OCI-LY7 (cell line): ENCODE measurements around the gene PUM2. TPM values are rescaled to one million over a fixed set of nuclear protein-coding genes. Genes with fewer than 3 reads are reported as not detected.

Source experiments
- BruUV-seq: library from RNA; stranded (reverse); fragments of 400-500 nt; replicated peaks from 2 replicates; lab custom pipeline; 2021; lab: Mats Ljungman, UMichigan
- CTCF ChIA-PET: fragments of 300-600 bp; sonication (Branson Sonifier 250); formaldehyde crosslinking; loops from one replicate; lab custom pipeline; 2022; ENCODE audit warnings: antibody characterized with exemption; ENCODE audit not compliant: unreplicated experiment; lab: Charles Lee
- POLR2A ChIA-PET: fragments of 300-600 bp; sonication (Branson Sonifier 250); formaldehyde crosslinking; loops from one replicate; lab custom pipeline; 2022; ENCODE audit warnings: antibody characterized with exemption; lab: Charles Lee
- DNase-seq: peaks from one replicate; pipeline ENCODE4 v3.0.0-alpha.2; 2015; ENCODE audit warnings: low spot score
- H2AFZ ChIP-seq: fragments of 200-600 bp; sonication (generic), shearing (Covaris generic); 2 replicates; pipeline ENCODE4 v1.6.1; 2014; ENCODE audit warnings: mild to moderate bottlenecking, antibody characterized with exemption, low read length, moderate library complexity
- H3K27ac ChIP-seq: fragments of 200-600 bp; sonication (generic); 2 replicates; pipeline ENCODE4 v1.5.1; 2014; ENCODE audit warnings: mixed run types, low read depth, mild to moderate bottlenecking, moderate library complexity, low read length, inconsistent platforms; ENCODE audit not compliant: poor library complexity, severe bottlenecking
- H3K36me3 ChIP-seq: fragments of 200-600 bp; sonication (generic); 2 replicates; pipeline ENCODE4 v1.6.1; 2014; ENCODE audit warnings: mild to moderate bottlenecking, antibody characterized with exemption, low read length, moderate library complexity, mixed read lengths; ENCODE audit not compliant: insufficient read depth
- H3K4me1 ChIP-seq: fragments of 200-600 bp; sonication (generic); 2 replicates; pipeline ENCODE4 v1.5.1; 2014; ENCODE audit warnings: mild to moderate bottlenecking, low read length; ENCODE audit not compliant: insufficient read depth, poor library complexity, severe bottlenecking
- H3K4me2 ChIP-seq: fragments of 200-600 bp; sonication (generic); 2 replicates; pipeline ENCODE4 v1.6.1; 2014; ENCODE audit warnings: mild to moderate bottlenecking, low read length
- H3K4me3 ChIP-seq: fragments of 200-600 bp; sonication (generic); 2 replicates; pipeline ENCODE4 v1.5.1; 2014; ENCODE audit warnings: mild to moderate bottlenecking, low read depth, low read length; ENCODE audit not compliant: poor library complexity, severe bottlenecking
- H3K79me2 ChIP-seq: fragments of 200-600 bp; sonication (generic); 2 replicates; pipeline ENCODE4 v1.6.1; 2016; ENCODE audit warnings: low read depth, mild to moderate bottlenecking, low read length, moderate library complexity, mixed read lengths; ENCODE audit not compliant: insufficient read depth
- H3K9me2 ChIP-seq: fragments of 200-600 bp; sonication (generic); 2 replicates; pipeline ENCODE4 v1.6.1; 2016; ENCODE audit warnings: mild to moderate bottlenecking, low read length, mixed read lengths; ENCODE audit not compliant: insufficient read depth
- H3K9me3 ChIP-seq: fragments of 200-600 bp; sonication (generic); 2 replicates; pipeline ENCODE4 v1.6.1; 2014; ENCODE audit warnings: mild to moderate bottlenecking, mixed run types, low read length, mixed read lengths
- H4K20me1 ChIP-seq: fragments of 200-600 bp; sonication (generic); 2 replicates; pipeline ENCODE4 v1.6.1; 2014; ENCODE audit warnings: mild to moderate bottlenecking, antibody characterized with exemption, low read length, moderate library complexity, mixed read lengths; ENCODE audit not compliant: insufficient read depth
- EZH2phosphoT487 ChIP-seq: fragments of 200-600 bp; sonication (generic); IDR thresholded peaks from 2 replicates; pipeline ENCODE4 v1.6.1; 2018; ENCODE audit warnings: low read depth, borderline replicate concordance, mild to moderate bottlenecking, mixed run types, antibody characterized with exemption, low read length, moderate library complexity, mixed read lengths
- intact Hi-C: fragments of 100-400 bp; cut with micrococcal nuclease; formaldehyde crosslinking; loops from one replicate; pipeline ENCODE4 v1.10.0; 2022; ENCODE audit not compliant: unreplicated experiment
- total RNA-seq, 2 experiments: library from RNA; depleted of rRNA in 1 of 2; stranded (reverse); fragments of >200 nt in 1 of 2; shearing (Covaris generic) in 1 of 2; gene quantifications; 2 replicates each; pipeline ENCODE4 v1.2.3, GENCODE V29; 2014 to 2022
- TF ChIP-seq, protein P1 (sequence below): fragments of 200-600 bp; sonication (generic); conservative IDR thresholded peaks from 2 replicates; pipeline ENCODE4 v1.5.1; 2014; ENCODE audit warnings: mild to moderate bottlenecking, antibody characterized with exemption, low read length, moderate library complexity, mixed read lengths

The PUM2 gene
- total RNA-seq, 2 experiments from 2014 or later: 48.2 to 122 TPM

DNA sequence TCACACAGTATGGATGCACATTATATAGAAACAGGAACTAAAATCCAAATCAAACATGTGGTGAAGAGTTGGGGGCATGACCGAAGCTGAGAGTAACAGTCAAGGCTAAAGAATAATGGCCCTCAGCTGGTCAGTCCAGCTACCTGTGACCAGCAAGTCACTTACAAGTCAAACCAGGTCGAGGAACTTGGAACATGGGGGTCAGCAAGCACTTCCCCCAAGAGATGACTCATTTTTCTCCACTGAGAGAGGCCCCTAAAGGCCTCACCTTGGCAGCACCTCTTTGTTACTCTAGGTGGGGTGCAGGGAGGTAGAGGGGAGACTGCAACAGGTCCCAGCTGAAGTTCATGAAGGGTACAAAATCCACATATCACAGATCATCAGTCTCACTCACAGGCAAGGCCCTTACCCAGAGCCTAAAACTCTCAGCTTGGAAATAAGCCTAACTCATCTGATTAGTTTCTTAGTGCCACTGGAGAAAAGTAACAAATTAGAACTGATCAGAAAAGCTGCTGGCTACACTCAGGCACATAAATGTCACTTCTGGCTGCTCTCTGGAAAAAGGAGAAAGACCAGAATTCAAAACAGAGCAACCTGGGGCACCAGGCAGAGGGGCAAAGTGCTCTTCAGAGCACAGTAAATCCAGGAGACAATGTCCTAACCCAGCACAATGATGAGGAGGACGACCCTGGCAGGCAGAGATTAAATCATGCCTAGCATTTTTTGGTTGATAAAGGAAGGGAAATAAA is 129.7 kb downstream of the PUM2 start:
- intact Hi-C loops: loop anchor here (10.0 kb wide), 1 partner anchor 86 kb away; no protein-coding TSS in a partner anchor
- H3K27ac ChIP-seq: no peak overlapping the region
- H3K79me2 ChIP-seq: no peaks in the 10 kb centered on the region
- DNase-seq: no peak
- H3K4me2 ChIP-seq: no peak overlapping the region
- H2AFZ ChIP-seq: no peak overlapping the region
- peaks cover 6% of the 10 kb centered on the region for H3K4me1 ChIP-seq
- no TSS peak for BruUV-seq
- H3K36me3 ChIP-seq: no peaks in the 10 kb centered on the region
- TF ChIP-seq, protein P1, sequence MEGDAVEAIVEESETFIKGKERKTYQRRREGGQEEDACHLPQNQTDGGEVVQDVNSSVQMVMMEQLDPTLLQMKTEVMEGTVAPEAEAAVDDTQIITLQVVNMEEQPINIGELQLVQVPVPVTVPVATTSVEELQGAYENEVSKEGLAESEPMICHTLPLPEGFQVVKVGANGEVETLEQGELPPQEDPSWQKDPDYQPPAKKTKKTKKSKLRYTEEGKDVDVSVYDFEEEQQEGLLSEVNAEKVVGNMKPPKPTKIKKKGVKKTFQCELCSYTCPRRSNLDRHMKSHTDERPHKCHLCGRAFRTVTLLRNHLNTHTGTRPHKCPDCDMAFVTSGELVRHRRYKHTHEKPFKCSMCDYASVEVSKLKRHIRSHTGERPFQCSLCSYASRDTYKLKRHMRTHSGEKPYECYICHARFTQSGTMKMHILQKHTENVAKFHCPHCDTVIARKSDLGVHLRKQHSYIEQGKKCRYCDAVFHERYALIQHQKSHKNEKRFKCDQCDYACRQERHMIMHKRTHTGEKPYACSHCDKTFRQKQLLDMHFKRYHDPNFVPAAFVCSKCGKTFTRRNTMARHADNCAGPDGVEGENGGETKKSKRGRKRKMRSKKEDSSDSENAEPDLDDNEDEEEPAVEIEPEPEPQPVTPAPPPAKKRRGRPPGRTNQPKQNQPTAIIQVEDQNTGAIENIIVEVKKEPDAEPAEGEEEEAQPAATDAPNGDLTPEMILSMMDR: no peak
- TF ChIP-seq EZH2phosphoT487: no peak
- H4K20me1 ChIP-seq: no peaks in the 10 kb centered on the region
- H3K4me3 ChIP-seq: no peak overlapping the region
- ChIA-PET CTCF (no interaction called here), POLR2A (no interaction called here)
- no peaks in the 10 kb centered on the region for H3K9me2 ChIP-seq
- no peaks in the 10 kb centered on the region for H3K9me3 ChIP-seq

DNA sequence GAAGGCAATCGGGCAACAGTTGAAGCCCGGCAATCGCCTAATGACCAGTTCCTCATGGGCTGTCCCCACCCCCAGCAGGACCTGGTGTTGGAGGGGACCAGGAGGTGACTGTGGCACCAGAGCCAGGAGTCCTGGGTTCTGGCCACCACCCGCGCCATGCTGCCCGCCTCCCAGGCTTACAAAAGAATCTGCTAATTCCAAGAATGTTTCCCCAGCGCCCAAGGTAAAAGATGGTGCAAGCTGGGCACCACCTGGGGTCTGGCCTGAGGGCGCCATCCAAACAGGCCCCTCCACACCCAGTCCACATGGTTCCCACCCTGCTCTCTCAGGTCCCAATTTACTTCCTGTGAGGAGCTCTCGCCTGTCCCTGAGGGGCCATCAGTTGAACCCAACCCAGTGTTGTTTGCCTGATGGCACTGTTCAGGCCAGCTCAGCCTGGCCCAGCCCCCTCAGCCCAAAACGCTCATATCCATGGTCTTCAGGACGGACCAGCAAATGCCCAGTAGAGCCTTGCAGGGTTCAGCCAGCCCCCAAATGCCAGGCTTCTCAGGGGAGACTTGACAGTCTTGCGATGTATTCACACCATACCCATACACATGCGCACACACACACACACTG is 130.8 kb downstream of the PUM2 start:
- H3K36me3 ChIP-seq: no peaks in the 10 kb centered on the region
- no peak overlapping the region for H3K4me3 ChIP-seq
- no peaks in the 10 kb centered on the region for H3K9me2 ChIP-seq
- H3K79me2 ChIP-seq: no peaks in the 10 kb centered on the region
- H3K27ac ChIP-seq: no peak overlapping the region
- no peaks in the 10 kb centered on the region for H4K20me1 ChIP-seq
- H3K4me2 ChIP-seq: no peak overlapping the region
- CTCF ChIA-PET: no interaction called here
- no peak overlapping the region for H2AFZ ChIP-seq
- no peak for DNase-seq
- peaks cover 6% of the 10 kb centered on the region for H3K4me1 ChIP-seq
- TF ChIP-seq, protein P1: no peak
- TF ChIP-seq EZH2phosphoT487: no peak
- intact Hi-C loops: loop anchor here (10.0 kb wide), 1 partner anchor 85 kb away; no protein-coding TSS in a partner anchor
- BruUV-seq: no TSS peak
- H3K9me3 ChIP-seq: no peaks in the 10 kb centered on the region
- POLR2A ChIA-PET: interaction anchor here (0.5 kb wide), 1 partner anchor 78 kb away, joined by 3 read pairs; no protein-coding TSS in a partner anchor
